Smooth muscle cell (in vitro differentiated cells): ENCODE results near the gene BCDIN3D. TPM values are rescaled to one million over a fixed set of nuclear protein-coding genes. Genes with fewer than 3 reads are reported as not detected.

ENCODE experiments used
- DNase-seq: peaks from one replicate; lab custom pipeline; 2025; ENCODE audit not compliant: unreplicated experiment; lab: John Stamatoyannopoulos, UW
- H2AFZ ChIP-seq: fragments of 200-600 bp; sonication (generic); 2 replicates; pipeline ENCODE4 v1.6.0; 2016; ENCODE audit warnings: antibody characterized with exemption, low read depth, mild to moderate bottlenecking
- H3F3A ChIP-seq: fragments of 200-600 bp; sonication (generic); 2 replicates; pipeline ENCODE4 v1.6.0; 2017; ENCODE audit warnings: antibody characterized with exemption, low read depth
- H3K27ac ChIP-seq: fragments of 200-600 bp; sonication (generic); 2 replicates; pipeline ENCODE4 v1.5.1; 2016; ENCODE audit warnings: low read depth, mild to moderate bottlenecking
- H3K27me3 ChIP-seq: fragments of 200-600 bp; sonication (generic); 2 replicates; pipeline ENCODE4 v1.6.1; 2016; ENCODE audit warnings: low read depth, mild to moderate bottlenecking
- H3K36me3 ChIP-seq: fragments of 200-600 bp; sonication (generic); 2 replicates; pipeline ENCODE4 v1.5.1; 2016; ENCODE audit warnings: low read depth
- H3K4me1 ChIP-seq: fragments of 200-600 bp; sonication (generic); 2 replicates; pipeline ENCODE4 v1.5.1; 2016; ENCODE audit warnings: low read depth
- H3K4me2 ChIP-seq: fragments of 200-600 bp; sonication (generic); 2 replicates; pipeline ENCODE4 v1.6.0; 2016; ENCODE audit warnings: mild to moderate bottlenecking
- H3K4me3 ChIP-seq: fragments of 200-600 bp; sonication (generic); 2 replicates; pipeline ENCODE4 v1.5.1; 2016; ENCODE audit warnings: mild to moderate bottlenecking
- H3K79me2 ChIP-seq: fragments of 200-600 bp; sonication (generic); 2 replicates; pipeline ENCODE4 v1.6.0; 2016; ENCODE audit warnings: low read depth, mild to moderate bottlenecking
- H3K9ac ChIP-seq: fragments of 200-600 bp; sonication (generic); 2 replicates; pipeline ENCODE4 v1.6.0; 2016; ENCODE audit warnings: low read depth
- H3K9me3 ChIP-seq: fragments of 200-600 bp; sonication (generic); replicated peaks from 2 replicates; pipeline ENCODE4 v1.5.1; 2016; ENCODE audit warnings: low read depth
- H4K20me1 ChIP-seq: fragments of 200-600 bp; sonication (generic); 2 replicates; pipeline ENCODE4 v1.6.0; 2016; ENCODE audit warnings: low read depth
- WGBS: methylation state at CpG from one replicate; pipeline ENCODE4 v1.1.7; 2016; ENCODE audit warnings: low lambda C conversion rate; 5-methylcytosine and 5-hydroxymethylcytosine counted together
- polyA plus RNA-seq: library from polyadenylated mRNA; unstranded; fragments of >200 nt; fragmentation: Nextera tagmentation; extraction: Ambion mirVana; gene quantifications from 2 replicates; pipeline ENCODE4 v1.2.1, GENCODE V29; 2016
- total RNA-seq: library from RNA; depleted of rRNA; stranded (reverse); fragments of >200 nt; gene quantifications from 2 replicates; pipeline ENCODE4 v1.2.3, GENCODE V29; 2014
- TF ChIP-seq, protein P1 (sequence below): fragments of 200-600 bp; sonication (generic); IDR thresholded peaks from 2 replicates; pipeline ENCODE4 v1.5.1; 2017; ENCODE audit warnings: borderline replicate concordance, mild to moderate bottlenecking, antibody characterized with exemption; ENCODE audit not compliant: insufficient read depth, poor library complexity, severe bottlenecking

BCDIN3D gene
- total and polyA plus RNA-seq, 2 experiments from 2014 or later = 2.9 to 3.4 TPM

- WGBS = 98% methylated on average over 6 of the region's 6 CpGs
- no peak overlapping the region for H3K9ac ChIP-seq
- no peak overlapping the region for H3K4me3 ChIP-seq
- peaks cover 9% of the 10 kb centered on the region for H3F3A ChIP-seq
- H3K4me2 ChIP-seq = no peak overlapping the region
- no peaks in the 10 kb centered on the region for H3K9me3 ChIP-seq
- no peak for DNase-seq
- no peaks in the 10 kb centered on the region for H3K36me3 ChIP-seq
- no peaks in the 10 kb centered on the region for H3K79me2 ChIP-seq
- TF ChIP-seq, protein P1, sequence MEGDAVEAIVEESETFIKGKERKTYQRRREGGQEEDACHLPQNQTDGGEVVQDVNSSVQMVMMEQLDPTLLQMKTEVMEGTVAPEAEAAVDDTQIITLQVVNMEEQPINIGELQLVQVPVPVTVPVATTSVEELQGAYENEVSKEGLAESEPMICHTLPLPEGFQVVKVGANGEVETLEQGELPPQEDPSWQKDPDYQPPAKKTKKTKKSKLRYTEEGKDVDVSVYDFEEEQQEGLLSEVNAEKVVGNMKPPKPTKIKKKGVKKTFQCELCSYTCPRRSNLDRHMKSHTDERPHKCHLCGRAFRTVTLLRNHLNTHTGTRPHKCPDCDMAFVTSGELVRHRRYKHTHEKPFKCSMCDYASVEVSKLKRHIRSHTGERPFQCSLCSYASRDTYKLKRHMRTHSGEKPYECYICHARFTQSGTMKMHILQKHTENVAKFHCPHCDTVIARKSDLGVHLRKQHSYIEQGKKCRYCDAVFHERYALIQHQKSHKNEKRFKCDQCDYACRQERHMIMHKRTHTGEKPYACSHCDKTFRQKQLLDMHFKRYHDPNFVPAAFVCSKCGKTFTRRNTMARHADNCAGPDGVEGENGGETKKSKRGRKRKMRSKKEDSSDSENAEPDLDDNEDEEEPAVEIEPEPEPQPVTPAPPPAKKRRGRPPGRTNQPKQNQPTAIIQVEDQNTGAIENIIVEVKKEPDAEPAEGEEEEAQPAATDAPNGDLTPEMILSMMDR = no peak
- no peaks in the 10 kb centered on the region for H3K27me3 ChIP-seq
- H3K27ac ChIP-seq = peak overlapping the region; percentile 80
- H4K20me1 ChIP-seq = no peaks in the 10 kb centered on the region
- no peak overlapping the region for H2AFZ ChIP-seq
- peaks cover 31% of the 10 kb centered on the region for H3K4me1 ChIP-seq
Observed at GRCh38 chr12:49823951-49824350, 19.0 kb downstream of the BCDIN3D start.

- no peaks in the 10 kb centered on the region for H3K9me3 ChIP-seq
- no peak overlapping the region for H2AFZ ChIP-seq
- no peak overlapping the region for H3K9ac ChIP-seq
- no peak overlapping the region for H3K27ac ChIP-seq
- no peaks in the 10 kb centered on the region for H4K20me1 ChIP-seq
- no peaks in the 10 kb centered on the region for H3K36me3 ChIP-seq
- TF ChIP-seq, protein P1 = no peak
- no peaks in the 10 kb centered on the region for H3K27me3 ChIP-seq
- WGBS = no CpG with 5 or more reads among the region's 1 CpG
- H3K4me3 ChIP-seq = no peak overlapping the region
- H3F3A ChIP-seq = peaks cover 9% of the 10 kb centered on the region
- DNase-seq = no peak
- H3K79me2 ChIP-seq = no peaks in the 10 kb centered on the region
- H3K4me2 ChIP-seq = no peak overlapping the region
- H3K4me1 ChIP-seq = peaks cover 28% of the 10 kb centered on the region
Observed at GRCh38 chr12:49823350-49823749, 19.6 kb downstream of the BCDIN3D start.

GRCh38 chr12:49821373-49822287, 21.3 kb downstream of the BCDIN3D start:
- Histone ChIP-seq H3K4me3 (no peak overlapping the region), H3F3A (peaks cover 2% of the 10 kb centered on the region), H3K27me3 (no peaks in the 10 kb centered on the region), H3K27ac (no peak overlapping the region), H3K36me3 (no peaks in the 10 kb centered on the region), H4K20me1 (no peaks in the 10 kb centered on the region), H3K4me2 (no peak overlapping the region), H3K79me2 (no peaks in the 10 kb centered on the region), H3K4me1 (peaks cover 21% of the 10 kb centered on the region), H2AFZ (no peak overlapping the region), H3K9ac (no peak overlapping the region), H3K9me3 (no peaks in the 10 kb centered on the region)
- no peak for DNase-seq
- TF ChIP-seq, protein P1 = no peak
- 91% methylated on average over 9 of the region's 10 CpGs for WGBS

DNA sequence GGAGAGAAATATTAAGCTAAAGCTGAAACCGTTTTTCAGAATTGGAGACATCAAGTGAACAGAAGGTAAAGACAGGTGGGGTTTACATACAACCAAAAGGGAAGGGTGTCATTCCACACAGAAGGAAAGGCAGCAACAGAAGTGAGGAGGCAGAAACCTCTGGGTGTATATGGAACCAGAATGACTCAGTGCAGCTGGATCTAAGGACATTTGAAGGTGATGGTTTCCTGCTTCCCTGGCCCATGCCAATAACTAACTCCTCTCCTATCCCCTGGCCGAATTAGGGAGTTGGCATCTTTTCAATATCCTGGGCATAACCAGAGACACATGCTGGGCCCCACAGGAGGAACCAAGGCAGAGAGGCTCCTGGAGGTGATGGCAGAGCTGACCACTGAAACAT, 23.1 kb downstream of the BCDIN3D start:
- Histone ChIP-seq H3K27me3 (no peaks in the 10 kb centered on the region), H3K27ac (no peak overlapping the region), H3K9me3 (no peaks in the 10 kb centered on the region), H3K36me3 (no peaks in the 10 kb centered on the region), H3K79me2 (no peaks in the 10 kb centered on the region), H3F3A (no peaks in the 10 kb centered on the region), H3K9ac (no peak overlapping the region), H3K4me2 (no peak overlapping the region), H3K4me1 (peaks cover 3% of the 10 kb centered on the region), H4K20me1 (no peaks in the 10 kb centered on the region), H3K4me3 (no peak overlapping the region), H2AFZ (no peak overlapping the region)
- WGBS = 98% methylated on average over 2 of the region's 2 CpGs
- TF ChIP-seq, protein P1 = no peak
- DNase-seq = no peak
